WTC11 (cell line): ENCODE results near the gene TMEM52B.
"Not testable (repeated sequence)": the region's sequence is repeated elsewhere in the genome, so short reads cannot be mapped to it uniquely, and the experiment has no call there.

Experiments
- ARID4B ChIP-seq: sonication (generic); formaldehyde crosslinking; IDR thresholded peaks from 2 replicates; pipeline ENCODE4 v1.8.0; 2023; ENCODE audit warnings: missing genetic modification reagents, mild to moderate bottlenecking, borderline replicate concordance
- ATF3 ChIP-seq: sonication (generic); formaldehyde crosslinking; conservative IDR thresholded peaks from 2 replicates; pipeline ENCODE4 v1.8.1; 2022; ENCODE audit warnings: mild to moderate bottlenecking, missing genetic modification reagents
- CBFB ChIP-seq: sonication (generic); formaldehyde crosslinking; IDR thresholded peaks from 2 replicates; pipeline ENCODE4 v1.8.1; 2022; ENCODE audit warnings: mild to moderate bottlenecking, low read depth, missing genetic modification reagents
- CTCF ChIP-seq: fragments of 200-600 bp; IDR thresholded peaks from 2 replicates; pipeline ENCODE4 v1.8.0; 2022; ENCODE audit warnings: antibody characterized with exemption
- FOXK1 ChIP-seq: sonication (generic); formaldehyde crosslinking; IDR thresholded peaks from 2 replicates; pipeline ENCODE4 v1.8.0; 2022; ENCODE audit warnings: mild to moderate bottlenecking, moderate library complexity, missing genetic modification reagents
- PRDM15 ChIP-seq: sonication (generic); formaldehyde crosslinking; IDR thresholded peaks from 2 replicates; pipeline ENCODE4 v1.8.0; 2022; ENCODE audit warnings: missing genetic modification reagents
- PREB ChIP-seq: sonication (generic); formaldehyde crosslinking; IDR thresholded peaks from 2 replicates; pipeline ENCODE4 v1.8.1; 2022; ENCODE audit warnings: mild to moderate bottlenecking, missing genetic modification reagents, moderate library complexity, borderline replicate concordance
- RELA ChIP-seq: sonication (generic); formaldehyde crosslinking; IDR thresholded peaks from 2 replicates; pipeline ENCODE4 v1.8.1; 2022; ENCODE audit warnings: missing genetic modification reagents, mild to moderate bottlenecking, borderline replicate concordance
- USF1 ChIP-seq: sonication (generic); formaldehyde crosslinking; IDR thresholded peaks from 2 replicates; pipeline ENCODE4 v1.8.0; 2022; ENCODE audit warnings: mild to moderate bottlenecking, missing genetic modification reagents
- ZNF121 ChIP-seq: sonication (generic); formaldehyde crosslinking; IDR thresholded peaks from 2 replicates; pipeline ENCODE4 v1.8.0; 2023; ENCODE audit warnings: missing genetic modification reagents
- ZNF671 ChIP-seq: fragments of 250-450 bp; sonication (Bioruptor Pico); IDR thresholded peaks from 2 replicates; pipeline ENCODE4 v1.8.0; 2021; ENCODE audit warnings: mild to moderate bottlenecking

- TF ChIP-seq CBFB (CRISPR knock-in tag); ZNF121 (CRISPR knock-in tag); PRDM15 (CRISPR knock-in tag); PREB (CRISPR knock-in tag); RELA (CRISPR knock-in tag); ARID4B (CRISPR knock-in tag); USF1 (CRISPR knock-in tag); ZNF671 (CRISPR knock-in tag); FOXK1 (CRISPR knock-in tag); CTCF; ATF3 (CRISPR knock-in tag): not testable (repeated sequence)
Observed at GRCh38 chr12:10186958-10187357, 8.1 kb downstream of the TMEM52B start.
